Ectodermal cell (in vitro differentiated cells): ENCODE data around the gene RNLS.

Experiments
- H3K27ac ChIP-seq: 2 replicates; pipeline ENCODE4 v1.7.0; 2013; ENCODE audit warnings: mild to moderate bottlenecking, low read depth, low read length; ENCODE audit not compliant: insufficient read depth, poor library complexity, severe bottlenecking
- H3K27me3 ChIP-seq: 2 replicates; pipeline ENCODE4 v1.7.0; 2013; ENCODE audit warnings: mild to moderate bottlenecking, low read length; ENCODE audit not compliant: insufficient read depth, control insufficient read depth, poor library complexity, severe bottlenecking
- H3K36me3 ChIP-seq: one replicate; pipeline ENCODE4 v1.7.0; 2013; ENCODE audit warnings: low read length; ENCODE audit not compliant: control insufficient read depth, insufficient read depth
- H3K4me1 ChIP-seq: one replicate; pipeline ENCODE4 v1.7.0; 2013; ENCODE audit warnings: low read length; ENCODE audit not compliant: control insufficient read depth, insufficient read depth
- H3K4me3 ChIP-seq: 2 replicates; pipeline ENCODE4 v1.7.0; 2013; ENCODE audit warnings: low read depth, low read length, control low read depth; ENCODE audit not compliant: insufficient read depth
- H3K9me3 ChIP-seq: 2 replicates; pipeline ENCODE4 v1.7.0; 2013; ENCODE audit warnings: mild to moderate bottlenecking, low read length, moderate library complexity; ENCODE audit not compliant: control insufficient read depth
- WGBS, 2 experiments: methylation state at CpG; one replicate each; pipeline ENCODE4 v1.1.7; 2013; ENCODE audit warnings: missing lambda C conversion rate in 2 of 2; 5-methylcytosine and 5-hydroxymethylcytosine counted together

RNLS gene

DNA sequence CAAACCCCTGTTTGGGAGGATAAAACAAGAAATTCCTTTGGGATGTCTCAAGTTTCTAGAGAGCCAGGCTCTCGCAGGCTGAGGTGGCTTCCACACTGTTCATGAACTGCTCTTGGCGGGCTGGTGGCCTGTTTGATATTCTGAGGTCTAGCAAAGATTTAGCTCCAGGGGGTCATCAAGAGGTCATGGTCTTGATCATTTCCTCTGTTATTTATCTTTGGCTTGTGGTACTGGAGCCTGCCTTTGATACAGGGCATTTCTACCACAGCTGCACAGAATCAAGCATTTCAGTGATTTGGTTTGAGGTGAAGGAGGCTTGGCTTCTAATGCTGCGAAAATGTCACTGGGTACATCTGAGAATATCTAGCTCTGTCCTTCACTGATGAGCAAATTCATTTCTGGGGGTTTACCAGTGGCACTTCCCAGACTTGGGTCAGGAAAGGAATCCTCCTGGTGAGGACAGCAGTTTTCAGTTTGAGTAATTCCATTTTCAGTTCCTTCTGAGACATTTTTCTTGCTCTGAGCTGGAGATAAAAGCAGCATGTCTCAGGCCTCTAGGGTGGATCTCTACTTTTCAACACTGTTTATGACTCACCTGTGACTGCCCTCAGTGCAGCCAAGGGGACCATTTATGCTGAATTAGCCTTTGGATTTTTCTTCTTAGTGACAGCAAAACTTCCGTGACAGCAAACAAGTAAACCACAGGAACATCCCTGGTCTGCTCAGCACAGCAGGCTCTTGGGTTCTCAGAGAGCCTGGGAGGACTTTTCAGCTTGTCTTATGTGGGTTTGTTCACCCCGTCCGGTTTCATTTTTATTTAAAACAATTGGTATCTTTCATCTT, 312.0 kb downstream of the RNLS start:
- no peaks in the 10 kb centered on the region for H3K9me3 ChIP-seq
- WGBS, 2 experiments, result 96 to 97% methylated on average over 6 of the region's 6 CpGs
- no peaks in the 10 kb centered on the region for H3K36me3 ChIP-seq
- no peak overlapping the region for H3K4me3 ChIP-seq
- no peaks in the 10 kb centered on the region for H3K4me1 ChIP-seq
- H3K27me3 ChIP-seq, result no peaks in the 10 kb centered on the region
- no peak overlapping the region for H3K27ac ChIP-seq

DNA sequence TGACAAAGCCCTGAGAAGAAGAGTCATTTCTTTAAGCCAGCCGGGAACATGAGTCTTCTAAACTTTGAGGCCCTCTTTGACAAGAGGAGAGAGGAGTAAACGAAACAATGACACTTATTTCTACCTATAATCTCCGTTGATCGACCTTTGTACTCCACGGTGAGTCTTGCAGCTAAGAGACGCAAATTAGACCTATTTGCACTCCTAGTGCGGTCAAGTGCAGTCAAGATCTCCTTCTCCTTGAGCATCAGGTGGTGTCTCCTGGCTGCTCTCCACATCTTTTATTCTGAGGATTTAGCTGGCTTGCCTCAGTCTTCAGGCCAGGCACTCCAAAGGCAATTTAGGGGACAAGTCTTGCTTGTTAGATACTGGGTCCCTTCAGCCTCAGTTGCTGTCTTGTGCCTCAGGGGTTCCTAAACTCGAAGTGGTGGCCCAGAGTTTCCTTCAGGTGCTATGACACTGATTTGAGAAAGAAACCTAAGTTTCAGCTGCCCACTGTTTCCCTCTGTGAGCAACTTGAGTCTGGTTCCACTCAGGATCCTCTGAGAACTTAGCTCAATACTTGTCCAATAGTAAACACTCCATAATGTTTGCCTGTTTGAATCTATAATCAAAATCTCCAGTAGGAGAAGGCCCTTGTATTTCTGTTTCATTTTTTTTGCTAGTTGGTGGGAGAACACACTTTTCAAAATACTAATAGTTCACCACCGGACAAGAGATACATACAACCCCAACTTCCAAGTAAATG, 312.9 kb downstream of the RNLS start:
- H3K9me3 ChIP-seq, result no peaks in the 10 kb centered on the region
- no peaks in the 10 kb centered on the region for H3K36me3 ChIP-seq
- no peaks in the 10 kb centered on the region for H3K27me3 ChIP-seq
- H3K4me3 ChIP-seq, result no peak overlapping the region
- H3K4me1 ChIP-seq, result no peaks in the 10 kb centered on the region
- H3K27ac ChIP-seq, result no peak overlapping the region
- 93% methylated on average over 9 of the region's 9 CpGs for WGBS, 2 experiments

DNA sequence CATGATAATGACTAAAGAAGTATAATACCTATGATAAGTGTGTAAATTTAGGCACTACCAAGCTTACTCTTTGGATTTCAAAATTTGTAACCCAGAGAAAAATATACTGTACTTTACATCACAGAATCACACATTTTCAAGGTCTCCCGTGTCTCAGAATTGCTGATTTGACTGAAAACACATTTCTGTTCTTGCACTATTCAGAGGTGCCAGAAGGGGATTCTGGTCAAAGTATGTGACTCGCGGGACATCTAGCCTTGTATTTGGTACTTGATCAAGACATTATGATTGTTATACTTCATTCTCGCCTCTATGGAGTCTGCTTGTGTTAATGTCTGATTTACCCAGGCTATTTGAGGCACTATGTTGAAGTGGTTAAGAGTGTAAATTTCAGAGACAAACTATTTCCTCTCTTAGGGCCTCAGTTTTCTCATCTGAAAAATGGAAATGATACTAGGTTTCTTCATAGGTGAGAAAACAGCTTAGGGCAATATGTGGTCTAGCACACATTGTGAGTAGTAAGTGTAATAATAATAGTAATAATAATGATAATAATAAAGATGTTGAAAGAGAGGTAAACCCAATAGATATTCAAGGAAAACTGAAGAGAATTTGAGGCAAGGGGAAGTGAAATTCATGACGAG, 320.4 kb downstream of the RNLS start:
- Histone ChIP-seq H3K36me3 (no peaks in the 10 kb centered on the region), H3K27ac (no peak overlapping the region), H3K4me1 (no peaks in the 10 kb centered on the region), H3K9me3 (no peaks in the 10 kb centered on the region), H3K27me3 (no peaks in the 10 kb centered on the region), H3K4me3 (no peak overlapping the region)
- 89 to 93% methylated on average over 5 of the region's 5 CpGs for WGBS, 2 experiments

DNA sequence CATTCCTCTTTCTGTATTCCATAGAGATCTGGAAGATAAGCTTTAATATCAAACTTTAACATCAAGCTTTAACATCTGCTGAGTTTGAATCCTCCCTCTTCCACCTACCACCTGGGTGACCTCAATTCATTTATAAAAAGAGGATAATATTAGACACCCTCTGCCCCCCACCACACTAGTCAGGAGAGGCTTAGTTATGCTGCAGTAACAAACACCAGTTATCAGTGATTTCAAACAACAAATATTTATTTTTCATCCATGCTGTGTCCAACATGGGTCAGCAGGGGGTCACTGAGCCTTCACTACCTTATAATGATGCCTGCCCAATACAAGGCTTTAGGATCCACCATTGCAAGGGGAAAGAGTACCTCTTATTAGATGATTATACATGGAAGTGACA, 322.0 kb downstream of the RNLS start:
- Histone ChIP-seq H3K4me3 (no peak overlapping the region), H3K27me3 (no peaks in the 10 kb centered on the region), H3K4me1 (no peaks in the 10 kb centered on the region), H3K27ac (no peak overlapping the region), H3K9me3 (no peaks in the 10 kb centered on the region), H3K36me3 (no peaks in the 10 kb centered on the region)

DNA sequence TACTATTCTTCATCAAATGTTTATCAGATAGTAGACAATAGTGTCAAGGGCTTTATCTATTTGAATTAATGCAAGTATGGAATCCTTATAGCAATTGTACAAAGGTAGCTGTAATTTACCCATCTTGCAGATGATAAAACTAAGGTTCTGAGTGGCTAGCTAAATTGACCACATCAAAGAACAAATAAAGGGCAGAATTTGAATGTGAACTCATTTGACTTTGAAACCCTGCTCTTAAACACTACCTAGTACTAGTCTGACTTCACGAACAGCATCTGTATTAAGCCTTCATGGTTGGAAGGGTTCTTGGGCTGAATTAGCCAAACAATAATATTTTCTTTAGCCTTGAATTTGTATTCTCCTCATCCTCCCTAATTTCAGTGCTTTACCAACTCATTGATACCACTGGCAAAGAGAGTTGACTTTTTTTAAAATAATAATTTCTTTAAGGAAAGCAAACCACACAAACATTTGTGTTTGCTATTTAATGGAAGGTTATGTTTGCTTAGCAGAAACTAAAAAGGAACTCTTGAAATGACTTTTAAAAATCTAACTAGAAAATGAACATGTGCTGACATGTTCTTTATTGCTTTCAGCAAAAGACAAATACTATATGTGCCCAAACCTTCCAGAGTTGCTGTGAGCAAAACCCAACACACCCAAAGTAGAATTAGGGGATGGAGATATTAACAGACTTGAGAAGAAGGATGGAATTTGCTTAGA, 322.6 kb downstream of the RNLS start:
- H3K27ac ChIP-seq, result no peak overlapping the region
- 88 to 100% methylated on average over 1 of the region's 1 CpG for WGBS, 2 experiments
- no peaks in the 10 kb centered on the region for H3K36me3 ChIP-seq
- H3K4me1 ChIP-seq, result no peaks in the 10 kb centered on the region
- no peaks in the 10 kb centered on the region for H3K9me3 ChIP-seq
- H3K4me3 ChIP-seq, result no peak overlapping the region
- H3K27me3 ChIP-seq, result no peaks in the 10 kb centered on the region

DNA sequence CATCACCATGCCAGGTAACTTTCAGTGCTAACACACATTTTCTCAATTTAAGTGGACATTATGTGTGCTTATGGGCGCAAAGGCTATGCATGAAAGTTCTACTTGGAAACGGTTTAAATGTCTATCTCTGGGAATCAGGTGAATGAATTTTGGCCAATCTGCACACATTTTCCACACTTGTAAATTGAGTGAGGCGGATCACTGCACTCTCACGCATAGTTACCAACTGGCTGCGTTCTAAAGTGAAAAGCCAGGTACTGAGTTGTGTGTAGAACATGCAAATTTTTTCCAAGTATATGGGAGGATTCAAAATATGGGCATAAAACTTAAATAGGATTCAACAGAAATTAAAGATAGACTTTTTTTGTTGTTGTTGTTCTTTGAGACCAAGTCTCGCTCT, 323.7 kb downstream of the RNLS start:
- Histone ChIP-seq H3K9me3 (no peaks in the 10 kb centered on the region), H3K27me3 (no peaks in the 10 kb centered on the region), H3K4me1 (no peaks in the 10 kb centered on the region), H3K4me3 (no peak overlapping the region), H3K36me3 (no peaks in the 10 kb centered on the region), H3K27ac (no peak overlapping the region)
- WGBS, 2 experiments, result 98% methylated on average over 6 of the region's 6 CpGs

DNA sequence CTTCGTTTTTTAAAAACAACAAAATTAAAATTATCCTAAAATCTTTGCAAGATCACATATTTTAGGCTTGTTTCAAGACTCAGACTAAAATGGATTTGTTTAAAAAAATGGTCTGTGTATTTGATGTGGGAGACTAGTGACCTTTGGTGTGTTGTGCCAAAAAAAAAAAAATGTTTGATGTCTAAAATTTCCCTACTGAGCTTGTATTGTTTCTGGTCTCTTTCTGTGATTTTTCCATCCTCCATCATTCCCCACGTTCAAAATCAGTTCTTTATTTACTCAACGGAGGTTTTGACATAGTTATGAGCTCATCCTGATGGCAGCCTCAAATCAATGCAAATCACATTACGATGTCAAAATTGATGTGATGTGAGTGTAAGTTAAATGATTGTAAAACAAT, 326.2 kb downstream of the RNLS start:
- no peaks in the 10 kb centered on the region for H3K4me1 ChIP-seq
- 92 to 96% methylated on average over 4 of the region's 4 CpGs for WGBS, 2 experiments
- no peaks in the 10 kb centered on the region for H3K36me3 ChIP-seq
- no peaks in the 10 kb centered on the region for H3K9me3 ChIP-seq
- H3K27ac ChIP-seq, result no peak overlapping the region
- H3K4me3 ChIP-seq, result no peak overlapping the region
- H3K27me3 ChIP-seq, result no peaks in the 10 kb centered on the region

DNA sequence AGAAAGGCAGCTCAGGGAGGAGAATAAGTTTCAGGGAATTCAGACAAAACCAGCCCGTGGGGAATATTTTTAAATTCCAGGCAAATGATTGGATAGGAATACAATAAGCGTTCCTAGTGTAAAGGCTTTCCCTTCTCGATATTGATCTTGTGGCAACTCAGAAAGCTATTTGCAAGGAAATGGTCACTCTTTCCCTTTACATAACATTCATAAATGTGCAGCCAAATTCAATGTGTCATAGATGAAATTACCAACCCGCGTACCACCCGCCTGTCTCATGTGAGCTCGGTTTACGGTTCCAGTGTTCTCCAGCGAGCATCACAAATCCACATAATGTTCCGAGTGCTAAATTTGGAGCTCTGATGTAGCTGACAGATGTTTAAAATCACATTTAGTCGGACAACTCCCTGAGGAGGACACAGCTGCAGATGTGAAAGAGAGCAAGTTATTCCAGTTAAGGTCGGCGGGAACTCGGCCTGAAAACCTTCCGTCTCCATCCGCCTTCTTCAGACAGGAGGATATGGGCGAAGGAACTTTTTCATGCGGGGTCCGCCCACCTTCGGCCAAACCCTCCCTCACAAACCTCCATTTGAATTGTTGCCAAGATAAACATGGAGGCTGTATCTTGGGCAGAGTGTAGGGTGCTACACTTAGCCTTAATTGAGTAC, 327.0 kb downstream of the RNLS start:
- WGBS, 2 experiments, result 95 to 96% methylated on average over 20 of the region's 20 CpGs

DNA sequence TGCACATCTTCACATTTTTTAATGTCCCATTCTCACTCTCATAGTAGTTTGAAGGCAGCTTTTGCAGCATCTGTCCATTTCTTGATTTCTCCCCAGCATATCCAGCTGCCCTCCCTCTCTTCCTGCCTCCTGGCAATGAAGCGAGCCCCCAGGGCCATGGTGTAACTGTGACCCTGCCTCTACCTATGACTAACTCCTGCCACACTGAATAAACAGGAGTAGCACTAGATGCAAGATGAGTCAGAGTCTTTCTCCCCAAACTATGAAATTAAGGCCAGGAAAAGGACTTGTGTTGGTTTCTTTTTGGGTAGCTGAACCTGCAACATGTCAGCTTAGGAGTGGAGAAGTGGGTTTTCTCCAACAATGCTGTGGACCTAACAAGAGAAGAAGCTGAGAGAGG, 329.0 kb downstream of the RNLS start:
- Histone ChIP-seq H3K9me3 (no peaks in the 10 kb centered on the region), H3K4me3 (no peak overlapping the region), H3K27me3 (no peaks in the 10 kb centered on the region), H3K36me3 (no peaks in the 10 kb centered on the region), H3K4me1 (no peaks in the 10 kb centered on the region), H3K27ac (no peak overlapping the region)
- WGBS, 2 experiments, result 93 to 100% methylated on average over 1 of the region's 1 CpG

More for the DNA sequence above, 327.0 kb downstream of the RNLS start:
- Histone ChIP-seq H3K4me3 (no peak overlapping the region), H3K4me1 (no peaks in the 10 kb centered on the region), H3K27ac (no peak overlapping the region), H3K9me3 (no peaks in the 10 kb centered on the region), H3K36me3 (no peaks in the 10 kb centered on the region), H3K27me3 (no peaks in the 10 kb centered on the region)
